HUES64 (cell line): ENCODE data around the gene P4HA3. TPM values are rescaled to one million over a fixed set of nuclear protein-coding genes. Genes with fewer than 3 reads are reported as not detected.
"Not testable (repeated sequence)": the region's sequence is repeated elsewhere in the genome, so short reads cannot be mapped to it uniquely, and the experiment has no call there.

ENCODE experiments used
- H3K27ac ChIP-seq: 2 replicates; pipeline ENCODE4 v1.7.0; 2013; ENCODE audit warnings: low read depth, low read length, inconsistent platforms
- H3K27me3 ChIP-seq: 2 replicates; pipeline ENCODE4 v1.6.1; 2013; ENCODE audit warnings: mild to moderate bottlenecking, low read length; ENCODE audit not compliant: insufficient read depth
- H3K36me3 ChIP-seq: 2 replicates; pipeline ENCODE4 v1.6.1; 2013; ENCODE audit warnings: mild to moderate bottlenecking, low read length; ENCODE audit not compliant: insufficient read depth
- H3K4me1 ChIP-seq: 2 replicates; pipeline ENCODE4 v1.6.1; 2013; ENCODE audit warnings: mild to moderate bottlenecking, low read length, moderate library complexity; ENCODE audit not compliant: insufficient read depth
- H3K4me3 ChIP-seq: 2 replicates; pipeline ENCODE4 v1.5.1; 2013; ENCODE audit warnings: mild to moderate bottlenecking, low read length, moderate library complexity
- H3K9ac ChIP-seq: 2 replicates; pipeline ENCODE4 v1.6.1; 2013; ENCODE audit warnings: mild to moderate bottlenecking, low read depth, low read length
- H3K9me3 ChIP-seq: 2 replicates; pipeline ENCODE4 v1.6.1; 2013; ENCODE audit warnings: low read depth, low read length; ENCODE audit not compliant: insufficient read depth
- WGBS: fragments of 150-250, 120-280 bp; methylation state at CpG from one replicate; pipeline ENCODE4 v1.1.7; 2013; ENCODE audit warnings: missing lambda C conversion rate; 5-methylcytosine and 5-hydroxymethylcytosine counted together
- polyA plus RNA-seq, 2 experiments: library from polyadenylated mRNA; stranded (reverse); fragments of 50-300 nt; gene quantifications; one replicate each; pipeline ENCODE4 v1.2.3, GENCODE V29; 2013

Gene P4HA3
- polyA plus RNA-seq (2013, experiment 1 of 2) = not detected
- not detected for polyA plus RNA-seq (2013, experiment 2 of 2)

- Histone ChIP-seq H3K9ac (no peak within 1 kb of the TSS), H3K4me3 (peak within 1 kb of the TSS; percentile 54)
- 7% methylated on average over 62 of the region's 62 CpGs for WGBS
Observed at GRCh38 chr11:74311352-74311926, at the start of gene P4HA3. TSS of gene P4HA3 (minus strand) at chr11:74311640. CDS start at chr11:74311611, 29 bp downstream.

GRCh38 chr11:74357449-74357848 is 46.0 kb upstream of the P4HA3 start:
- H3K36me3 ChIP-seq = peaks cover 35% of the 10 kb centered on the region
- no peak overlapping the region for H3K4me3 ChIP-seq
- no peak overlapping the region for H3K27ac ChIP-seq
- no peak overlapping the region for H3K9ac ChIP-seq
- H3K9me3 ChIP-seq = peaks cover 13% of the 10 kb centered on the region
- 94% methylated on average over 1 of the region's 1 CpG for WGBS
- H3K4me1 ChIP-seq = no peaks in the 10 kb centered on the region
- no peaks in the 10 kb centered on the region for H3K27me3 ChIP-seq

More at GRCh38 chr11:74311352-74311926, at the start of gene P4HA3:
- Histone ChIP-seq H3K4me1 (no peaks in the 10 kb centered on the region; the same call in 1 of the 2 replicates), H3K27me3 (peaks cover 49% of the 10 kb centered on the region), H3K36me3 (no peaks in the 10 kb centered on the region), H3K27ac (no peak within 1 kb of the TSS), H3K9me3 (peaks cover 2% of the 10 kb centered on the region; the same call in 1 of the 2 replicates)

DNA sequence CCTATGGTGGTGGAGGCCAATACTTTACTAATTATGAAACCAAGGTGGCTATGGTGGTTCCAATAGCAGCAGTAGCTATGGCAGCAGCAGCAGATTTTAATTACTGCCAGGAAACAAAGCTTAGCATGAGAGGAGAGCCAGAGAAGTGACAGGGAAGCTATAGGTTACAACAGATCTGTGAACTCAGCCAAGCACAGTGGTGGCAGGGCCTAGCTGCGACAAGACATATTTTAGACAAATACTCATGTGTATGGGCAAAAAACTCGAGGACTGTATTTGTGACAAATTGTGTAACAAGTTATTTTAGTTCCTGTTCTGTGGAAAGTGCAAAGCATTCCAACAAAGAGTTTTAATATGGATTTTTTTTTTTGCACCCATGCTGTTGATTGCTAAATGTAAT is 44.2 kb upstream of the P4HA3 start:
- no peaks in the 10 kb centered on the region for H3K27me3 ChIP-seq
- no peak overlapping the region for H3K27ac ChIP-seq

DNA sequence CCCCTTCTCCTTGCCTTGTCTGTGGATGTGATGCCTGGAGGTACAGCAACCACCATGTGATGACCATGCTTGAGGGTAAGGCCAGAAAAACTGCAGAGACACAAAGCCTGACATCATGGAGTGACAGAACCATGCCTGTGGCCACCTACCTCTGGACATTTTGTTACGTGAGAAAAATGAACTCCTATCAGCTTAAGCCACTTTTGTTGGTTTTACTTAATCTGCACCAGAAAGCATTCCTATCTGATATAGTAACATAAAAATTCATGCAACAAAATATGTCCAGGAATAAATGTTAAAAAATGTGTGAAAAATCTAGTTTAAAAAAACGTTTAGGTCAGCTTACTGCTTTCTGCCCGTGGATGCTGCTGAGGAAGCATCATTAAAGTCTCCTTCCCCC is 42.6 kb upstream of the P4HA3 start:
- Histone ChIP-seq H3K27ac (no peak overlapping the region), H3K4me3 (no peak overlapping the region), H3K27me3 (no peaks in the 10 kb centered on the region), H3K9ac (no peak overlapping the region), H3K36me3 (peaks cover 32% of the 10 kb centered on the region), H3K4me1 (no peaks in the 10 kb centered on the region), H3K9me3 (0 out of 2 replicates have a peak, but pooled peaks cover 5% of the 10 kb centered on the region)
- WGBS = 72% methylated on average over 3 of the region's 3 CpGs

More for the DNA sequence above, 44.2 kb upstream of the P4HA3 start:
- Histone ChIP-seq H3K4me3 (no peak overlapping the region), H3K36me3 (peaks cover 41% of the 10 kb centered on the region), H3K9me3 (peaks cover 18% of the 10 kb centered on the region), H3K9ac (no peak overlapping the region), H3K4me1 (no peaks in the 10 kb centered on the region)
- WGBS = 95% methylated on average over 2 of the region's 2 CpGs

GRCh38 chr11:74347381-74347780 is 35.9 kb upstream of the P4HA3 start:
- Histone ChIP-seq H3K36me3 (peaks cover 50% of the 10 kb centered on the region), H3K9me3 (0 out of 2 replicates have a peak, but pooled peaks cover 5% of the 10 kb centered on the region), H3K4me3 (no peak overlapping the region), H3K27ac (no peak overlapping the region), H3K4me1 (no peaks in the 10 kb centered on the region), H3K27me3 (no peaks in the 10 kb centered on the region), H3K9ac (no peak overlapping the region)
- 95% methylated on average over 2 of the region's 2 CpGs for whole genome bisulfite sequencing

DNA sequence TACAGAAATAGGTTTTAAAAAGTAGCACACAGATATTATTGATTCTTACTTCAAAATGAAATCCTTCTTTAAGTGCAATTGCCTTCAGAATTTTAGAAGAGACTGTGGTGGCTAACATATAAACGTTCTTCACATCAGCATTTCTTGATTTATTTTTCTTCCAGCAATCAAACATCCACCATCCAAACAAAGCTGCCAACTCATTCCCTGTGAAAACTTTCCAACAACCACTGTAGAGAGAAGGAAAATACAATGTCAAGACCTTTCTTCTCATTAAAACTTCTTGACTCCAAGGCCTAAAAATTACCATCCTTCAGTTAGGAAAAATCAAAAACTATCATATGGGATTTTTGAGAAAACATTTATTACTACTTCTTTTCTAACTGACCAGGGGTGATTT is 34.0 kb upstream of the P4HA3 start:
- 86% methylated on average over 1 of the region's 1 CpG for WGBS

DNA sequence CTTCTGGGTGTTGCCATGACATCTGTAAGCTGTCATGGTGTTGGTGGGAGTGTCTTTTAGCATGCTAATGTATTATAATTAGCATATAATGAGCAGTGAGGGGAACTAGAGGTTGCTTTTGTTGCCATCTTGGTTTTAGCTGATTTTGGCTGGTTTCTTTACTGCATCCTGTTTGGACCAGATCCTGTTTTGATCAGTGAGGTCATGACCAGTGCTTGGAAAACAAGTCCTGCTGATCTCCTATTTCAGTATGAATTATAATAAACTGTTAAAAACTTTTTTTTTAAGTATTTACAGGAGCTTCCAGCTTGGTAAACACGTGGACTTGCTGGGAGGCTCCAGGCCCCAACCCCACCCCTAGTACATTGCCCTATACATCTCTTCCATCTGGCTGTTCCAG is 30.5 kb upstream of the P4HA3 start:
- WGBS = 100% methylated on average over 1 of the region's 1 CpG
- H3K36me3 ChIP-seq = peaks cover 73% of the 10 kb centered on the region
- no peaks in the 10 kb centered on the region for H3K4me1 ChIP-seq
- no peak overlapping the region for H3K9ac ChIP-seq
- H3K4me3 ChIP-seq = no peak overlapping the region
- H3K27me3 ChIP-seq = no peaks in the 10 kb centered on the region
- no peaks in the 10 kb centered on the region for H3K9me3 ChIP-seq
- H3K27ac ChIP-seq = no peak overlapping the region

More for the DNA sequence above, 34.0 kb upstream of the P4HA3 start:
- no peaks in the 10 kb centered on the region for H3K9me3 ChIP-seq
- no peaks in the 10 kb centered on the region for H3K4me1 ChIP-seq
- no peak overlapping the region for H3K9ac ChIP-seq
- no peaks in the 10 kb centered on the region for H3K27me3 ChIP-seq
- H3K4me3 ChIP-seq = no peak overlapping the region
- H3K27ac ChIP-seq = no peak overlapping the region
- peaks cover 52% of the 10 kb centered on the region for H3K36me3 ChIP-seq

- no peak overlapping the region for H3K9ac ChIP-seq
- no peaks in the 10 kb centered on the region for H3K4me1 ChIP-seq
- no peaks in the 10 kb centered on the region for H3K9me3 ChIP-seq
- no peak overlapping the region for H3K27ac ChIP-seq
- peaks cover 60% of the 10 kb centered on the region for H3K36me3 ChIP-seq
- H3K4me3 ChIP-seq = no peak overlapping the region
- H3K27me3 ChIP-seq = no peaks in the 10 kb centered on the region
Observed at GRCh38 chr11:74339619-74340018, 28.2 kb upstream of the P4HA3 start.

- WGBS = 79% methylated on average over 6 of the region's 6 CpGs
- peaks cover 56% of the 10 kb centered on the region for H3K36me3 ChIP-seq
Observed at GRCh38 chr11:74338963-74339362, 27.5 kb upstream of the P4HA3 start.

DNA sequence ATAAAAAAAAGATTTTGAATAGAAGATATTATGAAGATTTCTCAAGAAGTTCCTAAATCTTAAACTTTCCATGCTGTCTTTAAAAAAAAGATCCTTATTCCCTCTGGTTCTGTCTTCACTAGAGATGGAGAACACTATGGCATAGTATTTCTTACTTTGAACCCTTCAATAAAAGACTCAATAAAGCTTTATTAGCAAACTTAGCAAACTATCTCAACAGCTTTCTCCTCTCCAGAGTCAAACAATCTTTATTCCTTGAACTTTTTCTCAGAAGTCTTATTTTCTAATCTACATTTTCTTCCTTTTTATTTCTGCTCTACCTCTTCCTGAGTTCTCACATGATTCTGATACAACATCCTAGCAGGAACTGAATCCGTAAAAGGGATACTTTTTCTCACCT is 21.8 kb upstream of the P4HA3 start:
- 100% methylated on average over 1 of the region's 1 CpG for WGBS

More at GRCh38 chr11:74338963-74339362, 27.5 kb upstream of the P4HA3 start:
- H3K27me3 ChIP-seq = no peaks in the 10 kb centered on the region
- H3K4me3 ChIP-seq = no peak overlapping the region
- no peak overlapping the region for H3K27ac ChIP-seq
- no peak overlapping the region for H3K9ac ChIP-seq
- H3K9me3 ChIP-seq = no peaks in the 10 kb centered on the region
- H3K4me1 ChIP-seq = no peaks in the 10 kb centered on the region

GRCh38 chr11:74332291-74332690 is 20.9 kb upstream of the P4HA3 start:
- Histone ChIP-seq H3K9me3 (no peaks in the 10 kb centered on the region), H3K4me3 (no peak overlapping the region), H3K27ac (no peak overlapping the region), H3K4me1 (no peaks in the 10 kb centered on the region), H3K27me3 (no peaks in the 10 kb centered on the region), H3K9ac (no peak overlapping the region), H3K36me3 (peaks cover 15% of the 10 kb centered on the region)
- no CpG with 5 or more reads among the region's 1 CpG for WGBS

More for the DNA sequence above, 21.8 kb upstream of the P4HA3 start:
- Histone ChIP-seq H3K9ac (no peak overlapping the region), H3K9me3 (no peaks in the 10 kb centered on the region), H3K4me3 (no peak overlapping the region), H3K27me3 (no peaks in the 10 kb centered on the region), H3K4me1 (no peaks in the 10 kb centered on the region), H3K27ac (no peak overlapping the region), H3K36me3 (peaks cover 24% of the 10 kb centered on the region)

DNA sequence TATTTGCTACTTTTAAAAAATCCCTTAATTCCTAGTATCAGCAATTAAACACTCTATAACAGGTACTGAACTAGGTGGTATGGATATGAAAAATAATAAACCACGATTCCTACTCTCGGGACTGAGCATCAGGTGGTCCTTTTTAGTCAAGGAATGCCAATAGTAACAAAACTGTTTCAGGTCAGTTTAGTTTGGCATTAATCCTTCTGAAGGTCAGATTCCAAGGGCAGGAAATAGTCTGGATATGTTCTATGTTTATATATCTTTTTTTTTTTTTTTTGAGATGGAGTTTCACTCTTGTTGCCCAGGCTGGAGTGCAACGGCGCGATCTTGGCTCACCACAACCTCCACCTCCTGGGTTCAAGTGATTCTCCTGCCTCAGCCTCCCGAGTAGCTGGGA is 19.6 kb upstream of the P4HA3 start:
- H3K27ac ChIP-seq, H3K4me3 ChIP-seq, H3K36me3 ChIP-seq, H3K9me3 ChIP-seq, H3K9ac ChIP-seq, H3K27me3 ChIP-seq, H3K4me1 ChIP-seq: not testable (repeated sequence)
- 97% methylated on average over 6 of the region's 6 CpGs for WGBS
